A549 (cell line): ENCODE measurements around the gene RASA3.

Experiments
- CTCF ChIP-seq: fragments of >200 bp; sonication (Bioruptor Twin); formaldehyde crosslinking; IDR thresholded peaks from 3 replicates; pipeline ENCODE4 v1.5.1; 2016
- MAFK ChIP-seq: fragments of 450-650 bp; IDR thresholded peaks from 2 replicates; pipeline ENCODE4 v1.6.1; 2014; ENCODE audit not compliant: partially characterized antibody
- NR3C1 ChIP-seq: fragments of >200 bp; sonication (Bioruptor Twin); formaldehyde crosslinking; IDR thresholded peaks from 3 replicates; pipeline ENCODE4 v1.6.1; 2017
- POLR2A ChIP-seq: IDR thresholded peaks from 2 replicates; pipeline ENCODE4 v1.6.1; 2012; ENCODE audit warnings: mild to moderate bottlenecking, low read length
- RAD21 ChIP-seq, 2 experiments: fragments of >200 bp in 1 of 2; sonication (Bioruptor Twin) in 1 of 2; formaldehyde crosslinking in 1 of 2; IDR thresholded peaks in 1 of 2; conservative IDR thresholded peaks in 1 of 2; 2 replicates in 1 of 2; 3 replicates in 1 of 2; pipeline ENCODE4 v1.6.1; 2012 to 2018; ENCODE audit warnings: inconsistent platforms in 1 of 2
- SMC3 ChIP-seq: fragments of >200 bp; sonication (Bioruptor Twin); formaldehyde crosslinking; IDR thresholded peaks from 3 replicates; pipeline ENCODE4 v1.6.1; 2018; ENCODE audit warnings: inconsistent platforms
- ZSCAN20 ChIP-seq: fragments of 250-450 bp; sonication (Bioruptor Pico); IDR thresholded peaks from 2 replicates; pipeline ENCODE4 v1.8.0; 2022; ENCODE audit warnings: mild to moderate bottlenecking, moderate library complexity

- TF ChIP-seq POLR2A (no peak), NR3C1 (no peak), RAD21 (conservative IDR thresholded peaks at IDR 0.05 in 1 of 2, IDR thresholded peaks at IDR 0.05 in 1 of 2) (no peak), SMC3 (no peak), CTCF (no peak), ZSCAN20 (CRISPR knock-in tag) (no peak), MAFK (no peak)
These were observed 18.6 kb upstream of the RASA3 start for GRCh38 chr13:114151031-114151430.
